ENCODE data around the gene ANKDD1A. TPM values are rescaled to one million over a fixed set of nuclear protein-coding genes. Genes with fewer than 3 reads are reported as not detected.

ANKDD1A gene
- total and polyA plus RNA-seq, 3 donors from 2014 or later: 11.1 to 34.9 (median 31.8) TPM

- intact Hi-C loops (cut with DNase I; ENCODE audit: low total_unique reads): no loop called here
- no peak for TF ChIP-seq CTCF (IDR thresholded peaks at IDR 0.05)
- TF ChIP-seq POLR2A (IDR thresholded peaks at IDR 0.05): no peak
- no peak overlapping the region for H3K4me3 ChIP-seq
- no peak overlapping the region for H3K27ac ChIP-seq
- 91 to 95% methylated on average over 9 of the region's 9 CpGs for WGBS, 2 donors
- no peaks in the 10 kb centered on the region for H3K36me3 ChIP-seq (ENCODE audit: low read depth, missing control alignments)
- H3K27me3 ChIP-seq: no peaks in the 10 kb centered on the region
- H3K4me1 ChIP-seq: no peaks in the 10 kb centered on the region
- no peaks in the 10 kb centered on the region for H3K9me3 ChIP-seq
- no peak for DNase-seq
These were observed 47.4 kb downstream of the ANKDD1A start for GRCh38 chr15:64959128-64959527.

- DNase-seq: no peak
- H3K36me3 ChIP-seq (ENCODE audit: low read depth, missing control alignments): no peaks in the 10 kb centered on the region
- no peak overlapping the region for H3K4me3 ChIP-seq
- no peaks in the 10 kb centered on the region for H3K4me1 ChIP-seq
- WGBS, 2 donors: 91 to 96% methylated on average over 6 of the region's 6 CpGs
- intact Hi-C loops (cut with DNase I; ENCODE audit: low total_unique reads): no loop called here
- H3K27me3 ChIP-seq: no peaks in the 10 kb centered on the region
- H3K9me3 ChIP-seq: no peaks in the 10 kb centered on the region
- H3K27ac ChIP-seq: no peak overlapping the region
- TF ChIP-seq POLR2A (IDR thresholded peaks at IDR 0.05): no peak
- no peak for TF ChIP-seq CTCF (IDR thresholded peaks at IDR 0.05)
These were observed 48.5 kb downstream of the ANKDD1A start for GRCh38 chr15:64960153-64960552.

GRCh38 chr15:64961013-64961412 is 49.3 kb downstream of the ANKDD1A start:
- Histone ChIP-seq H3K27ac (no peak overlapping the region), H3K4me3 (no peak overlapping the region), H3K4me1 (no peaks in the 10 kb centered on the region), H3K27me3 (no peaks in the 10 kb centered on the region), H3K9me3 (no peaks in the 10 kb centered on the region), H3K36me3 (ENCODE audit: low read depth, missing control alignments) (no peaks in the 10 kb centered on the region)
- 96 to 97% methylated on average over 2 to 5 of the region's 5 CpGs for WGBS, 2 donors
- intact Hi-C loops (cut with DNase I; ENCODE audit: low total_unique reads): no loop called here
- TF ChIP-seq CTCF (IDR thresholded peaks at IDR 0.05) (no peak), POLR2A (IDR thresholded peaks at IDR 0.05) (no peak)
- DNase-seq: no peak

GRCh38 chr15:64969401-64969800 is 57.7 kb downstream of the ANKDD1A start:
- no peaks in the 10 kb centered on the region for H3K9me3 ChIP-seq
- WGBS, 2 donors: 88 to 100% methylated on average over 1 of the region's 1 CpG
- TF ChIP-seq CTCF (IDR thresholded peaks at IDR 0.05) (no peak), POLR2A (IDR thresholded peaks at IDR 0.05) (no peak)
- intact Hi-C loops (cut with DNase I; ENCODE audit: low total_unique reads): no loop called here
- DNase-seq: no peak
- H3K27ac ChIP-seq: no peak overlapping the region
- H3K27me3 ChIP-seq: no peaks in the 10 kb centered on the region
- no peaks in the 10 kb centered on the region for H3K36me3 ChIP-seq (ENCODE audit: low read depth, missing control alignments)
- H3K4me1 ChIP-seq: no peaks in the 10 kb centered on the region
- H3K4me3 ChIP-seq: no peak overlapping the region

GRCh38 chr15:64970698-64971097 is 59.0 kb downstream of the ANKDD1A start:
- DNase-seq: no peak
- intact Hi-C loops (cut with DNase I; ENCODE audit: low total_unique reads): no loop called here
- no peak for TF ChIP-seq CTCF (IDR thresholded peaks at IDR 0.05)
- Histone ChIP-seq H3K9me3 (no peaks in the 10 kb centered on the region), H3K4me1 (no peaks in the 10 kb centered on the region), H3K27ac (no peak overlapping the region), H3K36me3 (ENCODE audit: low read depth, missing control alignments) (no peaks in the 10 kb centered on the region), H3K27me3 (no peaks in the 10 kb centered on the region), H3K4me3 (no peak overlapping the region)
- WGBS, 2 donors: 78 to 87% methylated on average over 7 of the region's 7 CpGs

Measured in testis (tissue), 3 donors.